Activated T-cell treated with anti-CD3 and anti-CD28 coated beads for 1 hour (primary cell): ENCODE measurements around the gene EPB41L4A.
"Not testable (repeated sequence)": the region's sequence is repeated elsewhere in the genome, so short reads cannot be mapped to it uniquely, and the experiment has no call there.

Source experiments
- DNase-seq: peaks from one replicate; pipeline ENCODE4 v3.0.0-alpha.2; 2020; ENCODE audit warnings: low read depth

The EPB41L4A gene

DNA sequence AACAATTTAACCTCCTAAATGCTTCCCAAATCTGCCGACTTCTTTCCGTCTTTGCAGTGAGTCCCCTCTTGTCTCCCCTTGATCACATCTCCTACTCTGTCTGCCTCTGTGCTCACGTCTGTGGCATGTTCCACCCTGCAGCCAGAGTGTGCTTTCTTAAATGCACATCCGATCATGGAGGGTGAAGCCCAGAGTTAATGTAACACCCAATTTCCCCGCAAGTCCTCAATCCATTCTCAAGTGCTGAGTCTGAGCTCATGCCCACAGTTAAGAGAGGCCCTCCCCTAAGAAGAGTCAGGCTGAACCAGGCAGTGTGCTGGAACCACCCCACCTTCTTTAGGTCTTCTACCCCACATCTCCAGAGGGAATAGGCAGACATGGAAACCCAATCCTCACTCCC lies 164.8 kb downstream of the EPB41L4A start:
- DNase-seq: no peak

DNA sequence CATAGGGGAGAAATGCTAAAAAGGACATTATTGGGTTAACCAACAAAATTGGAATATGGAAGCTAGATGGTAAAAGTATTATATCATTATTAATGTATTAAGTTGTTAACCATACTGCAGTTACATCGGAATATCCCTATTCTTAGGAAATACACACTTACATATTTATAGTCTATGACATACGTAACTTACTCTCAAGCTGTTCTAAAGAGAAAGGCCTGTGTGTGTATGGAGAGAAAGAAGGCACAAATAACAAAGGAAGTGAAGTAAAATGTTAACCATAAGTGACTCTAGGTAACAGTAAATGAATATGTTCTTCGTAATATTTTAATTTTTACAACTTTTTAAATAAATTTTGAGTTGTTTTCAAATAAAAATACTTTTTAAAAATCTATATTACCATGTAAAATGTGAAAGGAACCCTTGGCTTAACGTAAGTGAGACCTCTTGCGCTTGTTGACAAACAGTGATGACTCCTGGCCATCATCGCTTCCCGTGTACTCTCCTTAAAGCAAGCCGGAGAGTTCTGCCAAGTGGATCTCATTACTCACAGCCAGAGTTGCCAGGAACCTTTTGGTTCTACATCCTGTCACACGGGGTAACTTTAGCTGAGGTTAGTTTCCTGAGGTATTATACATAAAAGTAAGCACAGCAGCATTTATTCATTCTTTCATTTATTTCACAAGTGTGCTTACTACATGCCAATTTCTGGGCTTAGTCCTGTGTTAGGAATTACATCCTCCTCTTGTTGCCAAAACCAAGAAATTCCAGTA lies 165.4 kb downstream of the EPB41L4A start:
- no peak for DNase-seq

DNA sequence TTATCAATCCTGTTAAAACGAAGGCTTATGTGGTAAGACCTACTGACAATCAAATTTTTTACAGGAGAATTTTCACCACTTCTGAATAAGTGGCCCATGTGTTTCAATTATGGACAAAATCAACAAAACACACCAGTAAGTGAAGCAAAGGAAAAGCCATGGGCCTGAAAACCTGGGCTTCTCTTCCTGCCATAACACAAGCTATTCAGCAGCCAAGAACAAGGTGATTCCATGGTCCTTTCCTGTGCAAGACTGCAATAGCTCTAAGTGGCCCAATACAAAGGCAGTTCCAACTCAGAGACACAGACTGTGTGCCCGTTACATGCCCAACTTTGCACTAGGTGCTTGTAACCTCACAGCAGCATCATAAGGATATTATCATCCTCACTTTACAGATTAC lies 168.5 kb downstream of the EPB41L4A start:
- no peak for DNase-seq

DNA sequence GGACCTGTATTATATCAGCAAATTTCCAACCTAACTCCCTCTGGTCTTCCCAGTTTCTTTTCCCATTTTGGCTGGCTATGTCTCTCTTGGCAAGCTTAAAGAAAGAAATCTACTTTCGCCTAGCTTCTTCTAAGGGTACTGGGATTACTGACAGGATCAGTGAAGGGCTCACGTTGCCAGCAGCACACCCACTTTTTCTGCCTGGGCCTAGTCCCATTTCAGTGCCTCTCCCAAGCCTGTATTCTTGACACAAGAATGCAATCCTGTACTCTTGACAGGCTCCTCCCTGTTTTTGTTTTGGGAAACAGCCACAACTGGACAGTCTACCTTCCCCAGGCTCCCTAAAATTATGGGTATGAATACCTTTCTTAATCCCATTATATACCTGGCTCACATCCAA lies 170.5 kb downstream of the EPB41L4A start:
- no peak for DNase-seq

DNA sequence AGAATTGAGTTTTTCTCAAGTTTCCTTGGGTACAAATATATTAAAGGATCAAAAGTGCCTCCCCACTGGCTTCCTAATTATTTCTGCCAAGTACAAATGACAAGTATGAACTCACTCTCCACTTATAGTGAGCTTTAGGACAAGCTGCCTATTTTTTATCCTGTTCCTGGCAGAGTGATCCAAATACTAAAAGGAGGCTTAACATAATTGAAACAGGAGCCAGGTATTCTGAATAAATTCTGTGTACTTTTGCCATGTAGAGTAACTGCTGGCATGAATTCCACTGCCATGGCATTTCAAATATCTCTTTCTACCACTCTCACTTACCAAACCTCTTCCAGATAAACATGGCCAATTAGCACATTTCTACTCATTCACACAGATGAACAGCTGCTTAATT lies 171.1 kb downstream of the EPB41L4A start:
- DNase-seq: no peak

DNA sequence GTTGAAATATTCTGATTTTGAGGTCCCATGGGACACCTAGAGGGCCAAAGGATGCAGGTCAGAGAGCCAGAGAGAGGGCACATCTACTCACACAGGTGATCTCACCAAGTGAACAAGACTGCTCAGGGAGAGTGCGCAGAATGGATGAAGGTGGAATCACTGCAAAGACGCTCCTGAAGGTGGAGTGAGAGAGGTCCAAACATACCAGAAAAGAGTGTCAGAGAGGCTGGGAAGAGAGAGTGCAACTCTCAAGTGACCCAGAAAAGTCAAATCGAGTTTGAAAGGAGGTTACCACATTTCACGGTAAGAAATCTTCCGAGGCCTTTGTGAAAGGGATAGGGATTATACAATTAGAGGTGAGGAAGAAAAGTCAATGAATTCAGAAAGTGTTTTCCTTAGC lies 173.4 kb downstream of the EPB41L4A start:
- no peak for DNase-seq

DNA sequence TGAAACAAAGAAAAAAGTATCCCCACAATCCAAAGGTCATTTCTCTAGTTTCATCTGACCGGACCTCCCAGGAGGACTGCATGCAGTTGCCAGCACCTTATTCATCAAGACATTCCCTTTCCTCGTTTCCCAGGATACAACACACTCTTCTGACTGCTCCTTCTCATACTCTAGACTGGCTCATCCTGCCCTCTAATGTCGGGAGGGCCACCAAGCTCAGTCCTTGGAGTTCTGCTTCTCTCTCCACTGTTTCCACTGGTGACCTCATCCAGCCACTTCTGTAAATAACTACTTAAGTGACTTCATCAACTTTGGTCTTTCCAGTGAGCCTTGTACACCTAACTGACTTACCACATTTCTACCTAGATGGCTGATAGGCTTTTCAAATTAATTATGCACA lies 179.1 kb downstream of the EPB41L4A start:
- DNase-seq: no peak

DNA sequence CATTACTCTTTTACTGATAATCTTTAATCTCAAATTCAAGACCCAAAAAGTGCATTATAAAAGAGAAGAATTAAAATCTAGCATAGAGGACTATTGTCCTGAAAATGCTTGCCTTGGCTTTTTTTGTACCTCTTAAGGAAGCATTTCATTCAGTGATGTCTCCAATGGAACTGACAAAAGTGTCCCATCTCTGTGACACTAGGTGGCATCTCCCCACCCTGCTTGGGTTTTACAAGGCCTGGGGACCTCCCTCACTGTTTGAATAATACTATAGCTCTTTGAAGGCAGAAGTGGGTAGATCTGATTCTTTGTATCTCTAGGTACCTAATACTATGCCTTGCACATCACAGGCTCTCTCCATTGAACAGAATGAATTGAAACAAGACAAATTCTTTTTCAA lies 180.6 kb downstream of the EPB41L4A start:
- DNase-seq: no peak

DNA sequence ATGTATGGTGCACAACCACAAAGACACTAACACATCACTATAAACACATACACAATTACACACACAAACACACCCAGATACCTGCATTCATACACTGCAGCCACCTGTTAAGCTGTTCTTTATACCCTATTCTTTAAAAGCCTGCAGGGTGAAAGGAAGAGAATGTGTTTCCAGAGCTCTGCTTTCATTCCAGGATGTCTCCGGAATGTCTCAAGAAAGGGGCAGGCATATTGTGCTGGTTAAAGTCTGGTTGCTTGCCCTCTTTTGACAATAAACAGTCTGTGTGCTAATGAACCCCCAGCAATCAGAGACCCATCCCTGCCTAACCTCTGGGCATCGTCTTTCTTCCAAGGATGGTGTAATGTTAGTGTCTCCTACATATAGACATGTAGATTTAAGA lies 181.6 kb downstream of the EPB41L4A start:
- no peak for DNase-seq

DNA sequence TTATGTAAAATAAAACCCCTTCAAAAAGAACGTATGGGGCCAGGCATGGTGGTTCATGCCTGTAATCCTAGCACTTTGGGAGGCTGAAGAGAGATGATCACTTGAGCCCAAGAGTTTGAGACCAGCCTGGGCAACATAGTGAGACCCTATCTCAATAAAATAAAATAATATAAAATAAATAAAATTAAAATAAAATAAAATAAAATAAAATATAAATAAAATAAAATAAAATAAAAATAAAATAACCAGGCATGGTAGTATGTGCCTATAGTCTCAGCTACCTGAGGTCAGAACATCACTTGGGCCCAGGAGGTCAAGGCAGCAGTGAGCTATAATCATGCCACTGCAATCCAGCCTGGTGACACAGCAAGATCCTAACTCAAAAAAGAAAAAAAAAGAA lies 185.1 kb downstream of the EPB41L4A start:
- no peak for DNase-seq

DNA sequence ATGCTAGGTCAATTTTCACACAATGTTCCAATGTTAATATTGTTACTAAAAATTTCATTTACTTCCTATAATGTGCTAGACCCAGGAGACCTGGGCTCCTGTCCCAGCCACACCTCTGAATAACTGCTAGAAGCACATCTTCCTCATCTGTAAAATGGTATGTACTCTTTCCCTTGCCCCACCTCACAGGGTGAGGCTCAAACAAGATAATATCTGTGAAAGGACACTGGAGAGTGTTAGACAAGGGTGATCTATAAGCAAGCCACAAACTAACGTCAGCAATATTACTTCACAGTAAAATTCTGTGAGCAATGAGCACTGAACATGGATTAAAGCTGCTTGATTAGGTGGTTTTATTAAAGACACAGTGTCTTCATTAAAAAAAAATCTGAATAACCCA lies 186.4 kb downstream of the EPB41L4A start:
- no peak for DNase-seq

DNA sequence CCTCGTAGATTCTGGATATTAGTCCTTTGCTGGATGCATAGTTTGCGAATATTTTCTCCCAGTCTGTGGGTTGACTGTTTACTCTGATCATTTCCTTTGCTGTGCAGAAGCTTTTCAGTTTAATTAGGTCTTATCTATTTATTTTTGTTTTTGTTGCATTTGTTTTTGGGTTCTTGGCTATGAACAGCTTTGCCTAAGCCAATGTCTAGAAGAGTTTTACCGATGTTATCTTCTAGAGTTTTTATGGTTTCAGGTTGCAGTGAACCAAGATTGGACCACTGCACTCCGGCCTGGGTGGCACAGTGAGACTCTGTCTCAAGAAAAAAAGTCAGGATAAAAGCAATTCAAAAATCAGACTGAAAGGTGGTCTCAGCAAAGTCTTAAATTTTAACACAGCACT lies 188.5 kb downstream of the EPB41L4A start:
- no peak for DNase-seq

DNA sequence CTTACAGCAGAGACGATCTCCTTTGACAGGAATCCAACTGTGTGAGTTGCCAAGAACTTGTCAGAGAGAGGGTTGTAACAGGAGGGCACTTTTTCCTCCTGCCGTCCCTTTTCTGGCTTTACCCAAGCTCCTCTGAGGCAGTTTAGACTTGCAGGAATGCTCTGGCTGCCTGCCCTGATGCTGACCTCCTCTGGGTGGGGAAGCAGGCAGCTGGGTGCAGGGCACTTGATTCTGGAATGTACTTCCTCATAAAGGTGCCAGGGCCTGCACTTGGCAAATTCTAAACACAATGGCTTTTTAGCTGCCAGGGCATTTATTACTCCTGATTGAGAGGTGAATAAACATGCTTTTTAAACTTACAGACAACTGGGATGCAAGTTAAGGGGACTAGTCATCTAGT lies 190.4 kb downstream of the EPB41L4A start:
- no peak for DNase-seq

DNA sequence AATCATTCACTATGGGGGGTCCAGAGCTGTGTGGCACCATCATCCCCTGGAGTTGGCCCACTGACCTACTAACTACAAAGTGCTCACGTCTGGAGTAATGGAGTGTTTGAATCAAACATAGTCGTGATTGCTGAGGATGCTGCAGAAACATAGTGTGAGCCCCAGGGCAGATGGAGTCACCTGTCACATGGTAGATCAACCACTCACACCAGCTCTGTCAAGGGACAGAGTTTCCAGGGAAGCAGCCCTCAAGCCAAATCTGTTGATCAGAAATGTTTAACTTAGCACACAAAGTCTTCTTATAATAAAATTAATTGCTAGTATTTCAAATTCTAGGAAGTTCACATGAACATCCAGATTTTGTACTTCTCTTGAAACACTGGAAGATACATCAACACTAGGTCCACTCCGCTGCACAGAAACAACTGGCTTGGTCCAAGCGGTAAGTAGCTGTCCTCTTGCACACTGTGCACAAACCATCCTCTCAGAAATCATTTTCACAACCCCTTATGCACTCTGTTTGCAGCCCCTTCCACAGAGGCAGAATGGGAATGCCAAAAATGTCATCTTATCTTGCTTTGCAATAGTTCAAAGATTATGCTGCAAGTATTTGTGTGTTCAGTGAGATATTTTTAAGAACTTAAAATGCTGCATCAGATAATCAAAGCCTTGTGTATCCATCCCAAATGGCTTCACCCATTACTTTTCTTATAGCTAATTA lies 191.0 kb downstream of the EPB41L4A start:
- DNase-seq: no peak

DNA sequence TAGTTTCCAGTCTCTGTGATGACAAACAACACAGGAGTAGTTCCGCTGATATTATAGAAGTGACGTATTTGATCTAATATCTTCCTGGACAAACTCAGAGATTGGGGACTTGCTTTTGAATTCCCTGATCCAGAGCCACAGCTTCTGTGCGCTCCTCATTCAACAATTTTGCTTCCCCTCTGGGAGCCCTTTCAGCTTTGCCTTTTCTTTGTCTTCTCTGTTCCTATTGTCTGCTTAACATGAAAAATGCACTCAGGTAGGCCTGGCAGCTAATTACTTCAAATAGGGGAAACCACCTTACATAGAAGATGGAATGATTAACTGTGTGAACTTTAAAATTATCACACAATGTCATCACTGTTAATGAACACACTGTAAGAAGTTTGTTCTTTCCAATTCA lies 192.9 kb downstream of the EPB41L4A start:
- DNase-seq: no peak

DNA sequence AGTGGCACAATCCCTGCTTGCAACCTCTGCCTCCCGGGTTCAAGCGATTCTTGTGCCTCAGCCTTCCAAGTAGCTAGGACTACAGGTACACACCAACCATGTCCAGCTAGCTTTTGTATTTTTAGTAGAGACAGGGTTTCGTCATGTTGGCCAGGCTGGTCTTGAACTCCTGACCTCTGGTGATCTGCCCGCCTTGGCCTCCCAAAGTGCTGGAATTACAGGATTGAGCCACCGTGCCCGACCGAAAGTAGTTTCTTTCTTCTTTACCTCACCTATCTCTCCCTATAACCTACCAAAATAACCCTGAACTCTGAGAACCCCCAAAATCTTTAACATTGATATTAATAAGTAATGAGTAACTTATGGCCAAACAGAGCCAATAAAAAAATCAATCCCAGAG lies 196.1 kb downstream of the EPB41L4A start:
- DNase-seq: not testable (repeated sequence)

DNA sequence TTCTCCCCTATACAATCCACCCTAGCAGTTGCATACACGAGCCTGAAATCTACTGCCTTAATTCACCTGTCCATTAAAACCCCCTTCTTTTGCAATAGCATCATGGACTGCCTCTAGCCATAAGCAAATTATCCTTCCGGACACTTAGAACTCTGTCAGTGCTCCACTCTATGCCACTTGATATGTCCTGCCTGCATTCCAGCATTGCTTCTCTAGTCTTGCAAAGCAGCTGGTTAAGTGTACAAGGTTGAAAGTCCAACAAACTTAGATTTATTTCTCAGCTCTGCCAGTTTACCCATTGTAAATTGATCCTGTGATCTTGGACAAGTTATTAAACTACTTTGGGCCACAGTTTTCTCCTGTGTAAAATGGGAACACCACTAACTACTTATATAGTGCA lies 197.9 kb downstream of the EPB41L4A start:
- DNase-seq: no peak

DNA sequence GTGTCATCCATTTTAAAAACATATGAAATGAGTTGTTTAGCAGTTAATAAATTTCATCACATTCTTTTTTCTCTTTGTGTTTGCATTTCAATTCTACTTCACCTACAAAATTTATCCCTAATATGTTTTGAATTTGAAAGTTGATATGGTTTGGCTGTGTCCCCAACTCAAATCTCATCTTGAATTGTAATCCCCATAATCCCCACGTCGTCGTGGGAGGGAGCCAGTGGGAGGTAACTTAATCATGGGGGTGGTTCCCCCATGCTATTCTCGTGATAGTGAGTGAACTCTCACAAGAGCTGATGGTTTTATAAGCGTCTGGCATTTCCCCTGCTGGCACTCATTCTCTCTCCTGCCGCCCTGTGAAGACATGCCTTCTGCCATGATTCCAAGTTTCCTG lies 200.1 kb downstream of the EPB41L4A start:
- no peak for DNase-seq

DNA sequence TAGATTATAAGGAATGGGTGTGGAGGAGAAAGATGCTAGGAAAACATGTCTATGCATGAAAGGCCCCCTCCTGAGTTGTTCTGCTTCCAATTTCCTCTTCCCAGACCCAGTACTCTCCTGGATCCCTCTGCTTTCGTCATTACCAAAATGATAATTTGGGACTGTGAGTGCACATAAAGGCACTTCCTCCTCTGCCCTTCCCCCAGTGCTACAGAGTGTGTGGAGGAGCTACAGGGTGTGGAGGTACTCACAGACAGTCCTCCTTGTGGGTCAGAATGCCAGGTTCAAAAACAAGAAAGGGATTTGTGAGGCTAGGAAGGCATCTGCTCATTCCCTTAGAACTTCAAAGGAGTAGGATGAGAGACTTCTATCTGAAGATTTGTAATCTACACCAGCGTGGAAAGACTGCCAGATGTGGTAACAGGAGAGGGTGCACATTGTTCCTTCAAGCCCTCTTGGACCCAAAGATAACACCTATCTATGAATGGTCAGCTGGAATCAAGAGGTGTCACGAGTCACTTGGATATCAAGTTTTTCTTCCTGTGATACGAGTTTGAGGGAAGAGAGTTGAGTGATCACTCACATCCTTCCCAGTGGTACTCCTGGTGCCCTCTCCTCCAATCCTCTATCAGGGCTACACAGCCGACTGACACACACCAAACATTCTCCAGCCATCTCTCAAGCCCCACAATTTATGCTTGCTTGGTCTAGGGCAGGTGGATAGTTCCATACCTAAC lies 201.1 kb downstream of the EPB41L4A start:
- DNase-seq: no peak

DNA sequence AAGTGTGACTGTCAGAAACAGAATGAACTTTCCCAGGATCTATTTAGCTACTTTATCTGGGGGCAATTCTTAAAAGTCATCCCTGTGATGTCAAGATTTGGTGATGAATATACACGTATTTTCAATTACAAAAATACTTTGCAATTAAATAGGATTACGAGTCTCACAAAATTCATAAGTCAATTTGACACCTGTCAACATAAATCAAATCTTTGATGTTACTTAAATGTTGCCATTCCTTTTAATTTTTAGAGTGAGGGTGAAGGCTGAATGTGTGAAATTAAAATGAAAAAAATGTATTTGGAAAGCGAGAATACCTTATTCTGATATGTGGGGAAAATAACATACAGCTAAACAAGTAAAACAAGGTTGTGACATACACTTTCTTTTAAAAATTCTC lies 202.9 kb downstream of the EPB41L4A start:
- no peak for DNase-seq

DNA sequence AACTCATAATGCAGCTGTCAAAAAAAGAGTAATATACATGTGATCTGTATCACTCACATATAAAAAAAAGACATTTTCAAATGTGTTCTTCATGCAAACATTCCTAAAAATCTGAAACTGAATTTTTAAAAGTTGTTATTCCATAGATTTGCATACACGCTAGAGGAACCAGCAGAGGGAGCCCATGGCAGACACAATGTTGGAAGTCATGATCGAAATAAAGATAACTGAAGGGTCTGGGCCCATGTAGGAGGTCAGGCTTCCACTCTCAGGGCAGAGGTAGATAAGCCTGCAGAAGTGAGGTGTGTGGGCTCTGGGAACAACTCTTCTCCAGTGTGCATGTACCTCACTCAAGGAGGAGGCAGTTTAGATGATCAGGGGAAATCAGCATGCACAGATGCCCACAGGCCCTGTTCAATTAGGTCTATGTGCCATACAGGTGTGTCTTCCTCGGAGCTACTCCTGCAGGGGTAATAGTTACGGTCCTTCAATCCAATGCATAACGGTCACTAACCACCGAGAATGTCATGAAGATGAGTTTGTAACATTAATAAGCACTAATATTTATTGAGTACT lies 208.6 kb downstream of the EPB41L4A start:
- no peak for DNase-seq

DNA sequence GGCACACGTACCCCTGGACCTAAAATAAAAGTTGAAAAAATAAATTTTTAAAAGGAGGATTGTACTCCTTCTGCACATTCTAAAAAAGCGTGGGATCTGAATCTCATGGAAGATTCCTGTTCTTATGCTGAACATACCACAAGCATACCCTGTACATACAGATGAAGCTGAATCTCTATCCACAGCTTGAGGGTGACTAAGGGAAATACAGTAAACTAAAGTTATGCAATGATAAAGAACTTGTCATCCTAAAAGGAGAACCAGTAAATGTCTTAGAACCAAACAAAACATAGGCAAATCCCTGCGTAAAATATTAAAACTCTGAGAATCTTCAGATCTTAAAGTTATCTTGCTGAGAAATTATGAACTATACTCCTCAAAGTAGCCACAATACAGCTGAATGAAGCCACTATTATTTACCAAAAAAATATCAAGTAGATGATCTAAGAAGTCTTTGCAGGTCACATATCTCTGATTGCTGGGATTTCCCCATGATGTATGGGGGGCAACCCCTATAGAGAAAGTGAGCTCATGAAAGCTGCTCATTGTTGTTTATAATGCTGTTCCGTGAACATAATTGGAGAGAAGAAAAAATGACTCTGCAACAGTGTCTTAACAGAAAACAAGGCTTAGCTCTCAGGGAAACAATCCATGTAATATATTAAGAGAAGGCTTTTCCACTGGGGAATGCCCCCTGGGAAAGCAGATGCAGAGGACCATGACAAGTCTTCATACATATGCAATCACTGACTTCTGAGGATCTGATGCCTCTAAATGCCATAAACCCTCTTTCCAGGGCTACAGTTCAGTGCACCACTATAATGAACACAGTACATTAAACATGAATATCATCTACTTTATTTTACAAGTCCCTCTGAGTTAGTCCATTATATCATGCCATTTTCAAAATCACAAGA lies 210.1 kb downstream of the EPB41L4A start:
- no peak for DNase-seq
